ENCODE measurements around the gene TXNRD1. TPM values are rescaled to one million over a fixed set of nuclear protein-coding genes. Genes with fewer than 3 reads are reported as not detected.

The TXNRD1 gene
- total and polyA plus RNA-seq, 10 donors, result 13.7 to 107 (median 56.8) TPM

- DNase-seq, result no peak
- WGBS, 5 donors, result 66 to 92% (median 79%) methylated on average over 1 of the region's 1 CpG
- no peak overlapping the region for H3K4me3 ChIP-seq
- H3K36me3 ChIP-seq, result no peaks in the 10 kb centered on the region
- H3K27ac ChIP-seq, result no peak overlapping the region
- H3K27me3 ChIP-seq (replicated peaks in 1 of 7), result no peaks in the 10 kb centered on the region
- H3K9me3 ChIP-seq, result no peaks in the 10 kb centered on the region
- intact Hi-C loops (cut with DNase I; ENCODE audit: low total_unique reads), result no loop called here
- peaks cover 11 to 26% (median 15%) of the 10 kb centered on the region in 6 donors for H3K4me1 ChIP-seq
- TF ChIP-seq, protein P1, sequence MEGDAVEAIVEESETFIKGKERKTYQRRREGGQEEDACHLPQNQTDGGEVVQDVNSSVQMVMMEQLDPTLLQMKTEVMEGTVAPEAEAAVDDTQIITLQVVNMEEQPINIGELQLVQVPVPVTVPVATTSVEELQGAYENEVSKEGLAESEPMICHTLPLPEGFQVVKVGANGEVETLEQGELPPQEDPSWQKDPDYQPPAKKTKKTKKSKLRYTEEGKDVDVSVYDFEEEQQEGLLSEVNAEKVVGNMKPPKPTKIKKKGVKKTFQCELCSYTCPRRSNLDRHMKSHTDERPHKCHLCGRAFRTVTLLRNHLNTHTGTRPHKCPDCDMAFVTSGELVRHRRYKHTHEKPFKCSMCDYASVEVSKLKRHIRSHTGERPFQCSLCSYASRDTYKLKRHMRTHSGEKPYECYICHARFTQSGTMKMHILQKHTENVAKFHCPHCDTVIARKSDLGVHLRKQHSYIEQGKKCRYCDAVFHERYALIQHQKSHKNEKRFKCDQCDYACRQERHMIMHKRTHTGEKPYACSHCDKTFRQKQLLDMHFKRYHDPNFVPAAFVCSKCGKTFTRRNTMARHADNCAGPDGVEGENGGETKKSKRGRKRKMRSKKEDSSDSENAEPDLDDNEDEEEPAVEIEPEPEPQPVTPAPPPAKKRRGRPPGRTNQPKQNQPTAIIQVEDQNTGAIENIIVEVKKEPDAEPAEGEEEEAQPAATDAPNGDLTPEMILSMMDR (IDR thresholded peaks at IDR 0.05 in 8 of 11, conservative IDR thresholded peaks at IDR 0.05 in 3 of 11), result no peak
- no peak for TF ChIP-seq POLR2A (IDR thresholded peaks at IDR 0.05)
Observed at GRCh38 chr12:104222976-104223375, 7.4 kb downstream of the TXNRD1 start.

DNA sequence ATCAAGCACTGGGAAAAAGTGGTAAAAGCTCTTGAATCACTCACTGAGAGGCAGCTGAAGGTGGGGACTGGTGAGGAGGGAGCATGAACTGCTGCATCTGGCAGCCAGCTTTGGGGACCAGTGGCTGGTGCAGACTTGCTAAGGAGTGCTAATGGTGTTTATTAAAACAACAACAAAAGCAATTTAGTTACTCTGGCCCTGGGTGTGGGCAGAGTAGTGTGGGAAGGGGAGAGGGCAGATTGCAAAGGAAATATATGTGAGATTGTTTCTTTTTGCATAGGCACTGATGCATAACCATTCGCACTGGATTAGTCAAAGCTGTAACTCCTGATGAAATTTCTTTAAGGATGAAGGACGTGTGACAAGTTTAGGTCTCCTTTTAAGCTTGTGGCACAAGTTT, 8.1 kb downstream of the TXNRD1 start:
- Histone ChIP-seq H3K4me3 (no peak overlapping the region), H3K9me3 (no peaks in the 10 kb centered on the region), H3K27ac (no peak overlapping the region), H3K4me1 (peaks cover 11 to 21% (median 15%) of the 10 kb centered on the region in 6 donors), H3K27me3 (replicated peaks in 1 of 7) (no peaks in the 10 kb centered on the region), H3K36me3 (no peaks in the 10 kb centered on the region)
- TF ChIP-seq POLR2AphosphoS5 (IDR thresholded peaks at IDR 0.05) (no peak), POLR2A (IDR thresholded peaks at IDR 0.05) (no peak)
- TF ChIP-seq, protein P1 (IDR thresholded peaks at IDR 0.05 in 8 of 11, conservative IDR thresholded peaks at IDR 0.05 in 3 of 11), result no peak
- intact Hi-C loops (cut with DNase I; ENCODE audit: low total_unique reads), result no loop called here
- DNase-seq, result no peak
- 55 to 91% (median 79%) methylated on average over 2 of the region's 2 CpGs for WGBS, 5 donors

GRCh38 chr12:104226672-104227071, 11.1 kb downstream of the TXNRD1 start:
- Histone ChIP-seq H3K4me3 (no peak overlapping the region), H3K9me3 (peaks cover 0 to 7% (median under 1%) of the 10 kb centered on the region in 8 donors), H3K27me3 (replicated peaks in 1 of 7) (no peaks in the 10 kb centered on the region), H3K27ac (no peak overlapping the region), H3K4me1 (no peaks in the 10 kb centered on the region), H3K36me3 (no peaks in the 10 kb centered on the region)
- TF ChIP-seq, protein P1 (IDR thresholded peaks at IDR 0.05 in 8 of 11, conservative IDR thresholded peaks at IDR 0.05 in 3 of 11), result no peak
- TF ChIP-seq POLR2A (IDR thresholded peaks at IDR 0.05) (no peak), POLR2AphosphoS5 (IDR thresholded peaks at IDR 0.05) (no peak)
- WGBS, 5 donors, result 94 to 97% (median 97%) methylated on average over 3 of the region's 3 CpGs
- DNase-seq, result no peak
- intact Hi-C loops (cut with DNase I; ENCODE audit: low total_unique reads), result no loop called here

- Histone ChIP-seq H3K4me3 (no peak overlapping the region), H3K4me1 (no peaks in the 10 kb centered on the region), H3K36me3 (no peaks in the 10 kb centered on the region), H3K27ac (no peak overlapping the region), H3K9me3 (peaks cover 8 to 46% (median 39%) of the 10 kb centered on the region in 8 donors), H3K27me3 (replicated peaks in 1 of 7) (no peaks in the 10 kb centered on the region)
- intact Hi-C loops (cut with DNase I; ENCODE audit: low total_unique reads), result no loop called here
- DNase-seq, result no peak
- WGBS, 5 donors, result 80 to 90% (median 81%) methylated on average over 8 of the region's 8 CpGs
- no peak for TF ChIP-seq POLR2A (IDR thresholded peaks at IDR 0.05)
Observed at GRCh38 chr12:104230304-104231095, 14.9 kb downstream of the TXNRD1 start.

Data from spleen (tissue), 11 donors.